ENCODE data around the gene TVP23A. TPM values are rescaled to one million over a fixed set of nuclear protein-coding genes. Genes with fewer than 3 reads are reported as not detected.
"Not testable (repeated sequence)": the region's sequence is repeated elsewhere in the genome, so short reads cannot be mapped to it uniquely, and the experiment has no call there.

TVP23A gene
- total RNA-seq, 1 donor from 2014 or later = not detected

DNA sequence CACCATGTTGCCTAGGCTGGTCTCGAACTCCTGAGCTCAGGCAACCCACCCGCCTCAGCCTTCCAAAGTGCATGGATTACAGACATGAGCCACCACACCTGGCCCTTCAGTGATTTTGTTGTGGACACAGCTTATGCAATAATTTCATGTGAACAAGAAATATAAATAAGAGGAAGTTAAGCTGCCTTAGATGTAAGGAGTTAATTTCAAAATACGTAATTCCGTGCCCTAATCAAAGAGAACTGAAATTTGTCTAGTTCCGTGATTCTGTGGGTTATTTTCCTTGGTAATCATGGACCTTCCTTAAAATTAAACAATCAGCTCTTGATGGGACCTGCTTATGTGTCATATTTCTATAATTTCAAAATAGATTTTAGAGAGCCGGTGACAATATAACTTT, 11.9 kb downstream of the TVP23A start:
- no peak for DNase-seq (ENCODE audit: low read depth in 2 of 2)

DNA sequence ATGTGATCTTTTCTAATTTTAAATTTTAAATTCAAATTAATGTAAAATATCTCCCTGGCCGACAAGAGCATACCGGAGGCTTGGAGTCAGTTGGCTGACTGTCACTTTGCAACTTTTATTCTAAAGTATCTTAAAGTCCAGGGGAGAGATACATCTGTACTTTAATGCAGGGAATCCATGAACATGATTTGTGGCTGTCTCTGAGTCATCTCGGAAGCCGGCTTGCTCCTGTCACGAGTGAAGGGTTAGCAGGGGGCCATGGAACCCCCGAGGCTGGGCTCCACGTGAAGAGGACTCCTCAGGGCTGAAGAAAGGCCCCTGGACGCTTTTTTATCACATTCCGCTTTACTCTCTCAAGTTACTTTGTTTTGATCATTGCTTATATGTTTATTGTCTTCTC, 13.3 kb downstream of the TVP23A start:
- no peak for DNase-seq (ENCODE audit: low read depth in 2 of 2)

- DNase-seq (ENCODE audit: low read depth in 2 of 2) = no peak
Observed at GRCh38 chr16:10799736-10800135, 18.9 kb downstream of the TVP23A start.

GRCh38 chr16:10791048-10791447, 27.5 kb downstream of the TVP23A start:
- DNase-seq (ENCODE audit: low read depth in 2 of 2) = no peak

DNA sequence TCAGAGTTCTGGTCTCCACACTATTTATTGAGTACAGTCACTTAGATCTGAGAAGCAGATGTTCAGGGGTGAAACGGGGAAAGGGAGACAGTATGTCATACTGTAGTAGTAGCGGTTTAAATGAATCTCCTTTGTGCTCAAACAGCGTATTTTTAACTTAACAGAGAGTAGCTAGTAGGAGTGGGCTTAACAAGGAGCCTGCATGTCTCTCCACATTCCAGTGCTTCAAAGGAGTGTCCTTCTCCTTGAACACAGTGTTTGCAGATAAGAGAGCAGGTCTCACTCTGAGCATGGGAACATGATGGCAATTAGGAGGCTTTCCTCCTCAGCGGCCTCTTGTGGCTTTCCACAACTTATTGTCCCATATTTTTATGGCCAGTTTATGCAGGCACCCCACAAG, 30.0 kb downstream of the TVP23A start:
- DNase-seq (ENCODE audit: low read depth in 2 of 2) = not testable (repeated sequence)

- no peak for DNase-seq (ENCODE audit: low read depth in 2 of 2)
Observed at GRCh38 chr16:10787304-10787703, 31.3 kb downstream of the TVP23A start.

DNA sequence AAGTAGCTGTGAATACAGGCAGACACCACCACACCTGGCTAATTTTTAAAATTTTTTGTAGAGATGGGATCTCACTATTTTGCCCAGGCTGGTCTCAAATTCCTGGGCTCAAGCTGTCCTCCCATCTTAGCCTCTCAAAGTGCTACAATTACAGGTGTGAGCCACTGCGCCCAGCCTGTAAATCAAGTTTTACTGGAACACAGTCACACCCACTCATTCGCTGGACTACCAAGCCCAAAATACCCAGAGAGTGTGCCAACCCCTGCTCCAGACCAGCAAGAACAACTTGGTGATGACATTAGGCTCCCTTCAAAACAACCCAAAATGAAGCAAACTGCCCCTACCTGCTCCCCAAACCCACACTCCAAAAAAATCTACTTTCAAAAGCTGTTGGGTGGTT, 36.0 kb downstream of the TVP23A start:
- no peak for DNase-seq (ENCODE audit: low read depth in 2 of 2)

DNA sequence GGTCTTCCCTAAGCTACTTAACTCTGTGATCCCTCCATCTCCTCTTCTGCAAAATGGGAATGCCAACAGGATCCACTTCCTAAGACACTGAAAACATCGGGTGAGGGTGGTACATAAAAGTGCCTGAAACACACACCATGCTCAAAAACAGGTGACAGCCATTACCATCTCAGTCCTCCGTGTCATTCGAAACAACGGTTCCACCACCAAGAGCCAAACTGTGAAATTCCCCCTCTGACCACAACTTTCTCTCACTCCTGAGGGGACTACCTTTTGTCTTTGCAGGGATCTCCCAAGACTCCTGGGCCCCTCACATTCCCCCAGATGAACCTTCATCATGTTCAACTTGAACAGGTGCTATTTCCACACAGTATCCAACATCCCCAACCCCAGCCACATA, 38.0 kb downstream of the TVP23A start:
- no peak for DNase-seq (ENCODE audit: low read depth in 2 of 2)

GRCh38 chr16:10779908-10780307, 38.7 kb downstream of the TVP23A start:
- DNase-seq (ENCODE audit: low read depth in 2 of 2) = not testable (repeated sequence)

DNA sequence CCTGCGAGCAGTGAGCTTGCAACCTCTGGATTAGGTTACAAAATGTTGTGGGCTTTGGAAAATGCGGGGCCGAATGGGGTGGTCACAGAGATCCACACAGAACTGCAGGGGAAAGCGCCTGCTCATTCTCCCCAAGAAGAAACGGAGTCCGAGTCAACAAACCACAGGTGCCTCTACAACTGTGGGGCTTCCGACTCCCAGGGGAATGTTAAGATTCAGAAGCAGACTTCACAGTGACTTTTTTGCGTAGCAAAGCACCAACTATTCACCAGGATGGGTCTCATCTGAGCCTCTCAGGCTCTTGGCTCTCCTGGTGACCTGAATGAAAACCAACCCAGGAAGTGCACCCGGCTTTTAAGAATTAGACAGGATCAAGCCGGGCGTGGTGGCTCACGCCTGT, 41.2 kb downstream of the TVP23A start:
- no peak for DNase-seq (ENCODE audit: low read depth in 2 of 2)

DNA sequence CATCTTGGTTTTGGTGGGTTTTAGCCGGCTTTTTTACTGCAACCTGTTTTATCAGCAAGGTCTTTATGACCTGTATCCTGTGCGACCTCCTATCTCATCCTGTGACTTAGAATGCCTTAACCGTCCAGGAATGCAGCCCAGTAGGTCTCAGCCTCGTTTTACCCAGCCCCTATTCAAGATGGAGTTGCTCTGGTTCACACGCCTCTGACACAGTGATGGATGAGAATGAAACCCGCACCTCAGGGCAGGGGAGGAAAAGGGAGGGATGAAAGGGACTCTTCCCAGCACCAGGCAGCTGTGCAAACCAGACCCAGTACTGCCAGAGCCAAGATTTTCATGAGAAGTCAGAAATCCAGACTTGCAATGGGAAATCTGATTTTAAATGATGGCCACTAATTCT, 41.7 kb downstream of the TVP23A start:
- not testable (repeated sequence) for DNase-seq (ENCODE audit: low read depth in 2 of 2)

GRCh38 chr16:10776280-10776679, 42.3 kb downstream of the TVP23A start:
- no peak for DNase-seq (ENCODE audit: low read depth in 2 of 2)

DNA sequence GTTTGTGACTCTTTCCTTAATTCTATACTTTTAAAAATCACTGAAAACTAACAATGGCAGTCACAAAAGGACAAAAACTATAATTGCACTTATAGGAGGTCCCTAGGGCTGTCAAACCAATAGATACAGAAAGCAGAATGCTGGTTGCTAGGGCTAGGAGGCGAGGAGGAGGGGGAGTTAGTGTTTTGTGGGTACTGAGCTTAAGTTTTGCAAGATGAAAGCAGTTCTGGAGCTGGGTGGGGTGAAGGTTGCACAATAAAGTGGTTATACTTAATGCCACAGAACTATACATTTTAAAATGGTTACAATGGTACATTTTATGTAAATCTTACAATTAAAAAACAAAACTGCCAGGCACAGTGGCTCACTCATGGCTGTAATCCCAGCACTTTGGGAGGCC, 47.7 kb downstream of the TVP23A start:
- DNase-seq (ENCODE audit: low read depth in 2 of 2) = no peak

- no peak for DNase-seq (ENCODE audit: low read depth in 2 of 2)
Observed at GRCh38 chr16:10769381-10769780, 49.2 kb downstream of the TVP23A start.

DNA sequence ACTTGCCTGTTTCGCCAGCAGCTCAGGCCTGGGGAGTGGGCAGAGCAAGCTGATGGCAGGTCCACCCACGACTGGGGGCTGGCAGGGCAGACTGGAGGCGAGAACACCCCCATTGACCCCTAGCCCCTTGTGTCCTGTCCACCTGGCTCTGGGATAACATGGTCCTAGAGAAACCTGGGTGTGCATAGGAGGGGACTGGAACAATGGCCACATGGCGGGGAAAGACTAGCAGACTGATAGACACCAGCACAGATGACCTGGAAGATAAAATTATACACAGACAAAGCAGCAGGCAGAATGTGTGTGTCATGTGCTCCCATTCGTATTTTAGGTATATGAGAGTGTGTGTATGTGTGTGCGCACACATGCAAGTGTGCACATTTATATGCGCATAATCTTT, 51.5 kb downstream of the TVP23A start:
- no peak for DNase-seq (ENCODE audit: low read depth in 2 of 2)

DNA sequence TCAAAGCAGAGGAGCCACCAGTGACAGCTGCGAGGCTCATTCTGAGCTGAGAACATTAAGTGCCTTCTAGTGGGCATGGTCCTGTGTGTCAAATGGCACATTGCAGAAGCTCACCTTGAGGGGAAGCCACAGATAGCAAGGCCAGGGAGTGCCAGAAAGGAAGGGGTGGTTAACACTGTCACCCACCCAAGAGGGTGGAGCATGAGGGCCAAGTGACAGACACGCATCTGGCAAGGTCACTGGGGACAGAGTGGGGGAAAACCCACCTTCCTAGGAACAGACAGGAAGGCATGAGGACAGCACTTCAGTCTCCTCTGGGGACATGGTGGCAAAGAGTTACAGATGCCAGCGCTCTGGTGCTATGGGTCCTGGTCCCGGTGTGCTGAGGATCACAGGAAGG, 52.8 kb downstream of the TVP23A start:
- no peak for DNase-seq (ENCODE audit: low read depth in 2 of 2)

DNA sequence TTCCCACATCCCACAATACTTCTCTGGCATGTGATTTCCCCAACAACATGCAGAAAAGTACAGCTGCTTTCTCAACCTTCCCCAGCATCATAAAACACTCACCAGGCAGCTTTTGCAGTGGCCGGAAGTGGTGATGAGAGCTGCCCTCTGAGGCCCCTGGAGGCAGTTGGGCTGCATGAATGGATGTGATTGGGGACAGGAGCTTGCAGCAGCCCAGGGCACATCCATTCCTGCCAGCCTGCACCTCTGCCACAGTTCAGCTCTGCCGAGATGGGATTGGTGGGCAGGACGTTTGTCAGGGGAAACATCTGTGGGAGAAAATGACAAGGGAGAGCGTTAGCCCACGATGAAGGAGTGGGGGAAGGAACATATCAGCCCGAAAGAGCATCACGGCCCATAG, 55.1 kb downstream of the TVP23A start:
- no peak for DNase-seq (ENCODE audit: low read depth in 2 of 2)

GRCh38 chr16:10762336-10763016, 56.1 kb downstream of the TVP23A start:
- no peak for DNase-seq (ENCODE audit: low read depth in 2 of 2)

DNA sequence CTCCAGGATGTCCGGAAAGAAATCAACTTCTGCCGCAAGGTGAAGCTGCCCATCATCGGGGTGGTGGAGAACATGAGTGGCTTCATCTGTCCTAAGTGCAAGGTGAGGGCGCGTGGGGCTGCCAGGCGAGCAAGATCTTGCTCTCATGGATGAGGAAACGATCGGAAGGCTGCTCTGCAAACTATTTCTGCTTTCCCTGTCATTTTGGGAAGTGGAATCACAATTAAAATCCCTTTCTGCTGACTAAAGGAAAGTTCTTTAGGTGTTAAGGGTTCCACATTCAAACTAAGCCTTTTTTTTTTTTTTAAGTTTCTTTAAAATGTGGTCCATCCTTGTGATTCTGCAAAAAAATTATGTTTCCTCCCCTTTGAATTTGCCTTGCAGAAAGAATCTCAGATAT, 57.2 kb downstream of the TVP23A start:
- no peak for DNase-seq (ENCODE audit: low read depth in 2 of 2)

DNA sequence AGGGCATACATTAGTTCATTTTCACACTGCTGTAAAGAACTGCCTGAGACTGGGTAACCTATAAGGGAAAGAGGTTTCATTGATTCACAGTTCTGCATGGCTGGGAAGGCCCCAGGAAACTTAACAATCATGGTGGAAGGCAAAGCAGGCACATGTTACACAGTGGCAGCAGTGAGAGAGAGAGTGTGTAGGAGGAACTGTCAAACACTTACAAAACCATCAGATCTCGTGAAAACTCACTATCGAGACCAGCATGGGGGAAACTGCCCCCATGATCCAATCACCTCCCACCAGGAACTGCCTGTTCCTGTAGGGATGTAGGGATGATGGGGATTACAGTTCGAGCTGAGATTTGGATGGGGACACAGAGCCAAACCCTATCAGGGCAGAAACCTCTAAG, 57.7 kb downstream of the TVP23A start:
- DNase-seq (ENCODE audit: low read depth in 2 of 2) = no peak

GRCh38 chr16:10756574-10756973, 62.0 kb downstream of the TVP23A start:
- peak in 1 of 2 donors; percentile 60 for DNase-seq (ENCODE audit: low read depth in 2 of 2)

DNA sequence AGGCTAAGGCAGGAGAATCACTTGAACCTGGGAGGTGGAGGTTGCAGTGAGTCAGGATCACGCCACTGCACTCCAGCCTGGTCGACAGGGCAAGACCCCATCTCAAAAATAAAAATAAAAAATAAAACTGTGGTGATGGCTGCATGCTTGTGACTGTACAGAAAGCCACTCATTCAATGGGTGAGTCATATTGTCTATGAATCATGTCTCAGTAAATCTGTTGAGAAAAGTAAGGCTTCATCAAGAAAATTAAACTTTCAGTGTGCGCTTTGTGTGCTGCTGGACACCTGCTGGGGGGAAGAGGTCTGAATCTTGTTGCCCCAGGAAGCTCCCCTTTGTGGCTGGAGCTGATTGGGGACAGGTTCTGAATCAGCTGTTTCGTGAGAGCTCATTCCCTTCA, 63.7 kb downstream of the TVP23A start:
- peak in 1 of 2 donors; percentile 63 for DNase-seq (ENCODE audit: low read depth in 2 of 2)

- DNase-seq (ENCODE audit: low read depth in 2 of 2) = no peak
Observed at GRCh38 chr16:10753670-10754069, 64.9 kb downstream of the TVP23A start.
